Measurements from ENCODE around the gene ALG6. TPM values are rescaled to one million over a fixed set of nuclear protein-coding genes. Genes with fewer than 3 reads are reported as not detected.

ALG6 gene
- total RNA-seq, 1 experiment from 2014 or later: 21.4 TPM

DNA sequence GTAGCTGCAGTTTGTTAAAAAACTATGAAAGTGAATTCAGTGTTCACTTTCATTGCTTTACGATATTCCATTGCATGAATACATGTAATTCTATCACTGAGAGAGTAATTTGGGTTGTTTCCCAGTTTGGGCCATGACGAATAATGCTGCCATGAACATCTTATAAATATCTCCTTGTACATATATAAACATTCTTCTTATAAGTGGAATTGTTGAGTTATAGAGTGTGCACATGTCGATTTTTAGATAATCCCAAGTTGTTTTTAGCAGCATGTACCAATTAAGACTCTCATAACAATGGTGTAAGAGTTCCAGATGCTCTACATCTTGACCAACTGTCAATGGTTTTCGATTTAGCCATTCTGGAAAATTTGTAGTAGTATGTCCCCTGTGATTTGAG is 40.9 kb downstream of the ALG6 start:
- no peaks in the 10 kb centered on the region for H3K79me1 ChIP-seq (ENCODE audit: insufficient read depth, low read depth, low read length, poor library complexity, severe bottlenecking)
- H2AK5ac ChIP-seq (ENCODE audit: insufficient read length, low read length): no peak overlapping the region
- H3T11ph ChIP-seq (ENCODE audit: low read length): no peak overlapping the region
- no peaks in the 10 kb centered on the region for H3K27me3 ChIP-seq (ENCODE audit: insufficient read depth, low read length)
- H2BK120ac ChIP-seq (ENCODE audit: low read depth, low read length, poor library complexity, severe bottlenecking): no peak overlapping the region
- no peak overlapping the region for H3K4me3 Mint-ChIP-seq
- H3K9me3 ChIP-seq (ENCODE audit: control insufficient read depth, low read depth, low read length): no peaks in the 10 kb centered on the region
- H3K23me2 ChIP-seq (ENCODE audit: insufficient read length, low read depth, low read length, poor library complexity, severe bottlenecking): no peaks in the 10 kb centered on the region
- no peak overlapping the region for H2BK15ac ChIP-seq (ENCODE audit: low read depth, low read length)
- no peak overlapping the region for H4K5ac ChIP-seq (ENCODE audit: insufficient read length, low read depth, low read length)
- DNase-seq: no peak
- no peak overlapping the region for H3K23ac ChIP-seq (ENCODE audit: insufficient read length, low read depth, low read length)
- no peaks in the 10 kb centered on the region; a peak in 1 of 7 replicates for H3K36me3 Mint-ChIP-seq (ENCODE audit: insufficient read depth in 1 of 3, low read depth in 3 of 3)
- TF ChIP-seq, protein P1, sequence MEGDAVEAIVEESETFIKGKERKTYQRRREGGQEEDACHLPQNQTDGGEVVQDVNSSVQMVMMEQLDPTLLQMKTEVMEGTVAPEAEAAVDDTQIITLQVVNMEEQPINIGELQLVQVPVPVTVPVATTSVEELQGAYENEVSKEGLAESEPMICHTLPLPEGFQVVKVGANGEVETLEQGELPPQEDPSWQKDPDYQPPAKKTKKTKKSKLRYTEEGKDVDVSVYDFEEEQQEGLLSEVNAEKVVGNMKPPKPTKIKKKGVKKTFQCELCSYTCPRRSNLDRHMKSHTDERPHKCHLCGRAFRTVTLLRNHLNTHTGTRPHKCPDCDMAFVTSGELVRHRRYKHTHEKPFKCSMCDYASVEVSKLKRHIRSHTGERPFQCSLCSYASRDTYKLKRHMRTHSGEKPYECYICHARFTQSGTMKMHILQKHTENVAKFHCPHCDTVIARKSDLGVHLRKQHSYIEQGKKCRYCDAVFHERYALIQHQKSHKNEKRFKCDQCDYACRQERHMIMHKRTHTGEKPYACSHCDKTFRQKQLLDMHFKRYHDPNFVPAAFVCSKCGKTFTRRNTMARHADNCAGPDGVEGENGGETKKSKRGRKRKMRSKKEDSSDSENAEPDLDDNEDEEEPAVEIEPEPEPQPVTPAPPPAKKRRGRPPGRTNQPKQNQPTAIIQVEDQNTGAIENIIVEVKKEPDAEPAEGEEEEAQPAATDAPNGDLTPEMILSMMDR (conservative IDR thresholded peaks at IDR 0.05): no peak
- no peak overlapping the region for H2BK5ac ChIP-seq (ENCODE audit: insufficient read length, low read length)
- no peak overlapping the region for H3K4me2 ChIP-seq (ENCODE audit: insufficient read depth, insufficient read length, low read length)
- WGBS (ENCODE audit: extremely low coverage, insufficient read length, low lambda C conversion rate): no CpG with 5 or more reads among the region's 4 CpGs
- H3K79me2 ChIP-seq (ENCODE audit: insufficient read depth, low read length): no peaks in the 10 kb centered on the region
- H3K4ac ChIP-seq (ENCODE audit: low read depth, low read length): no peak overlapping the region
- no peak overlapping the region for H3K56ac ChIP-seq (ENCODE audit: insufficient read length, low read depth, low read length)
- no peaks in the 10 kb centered on the region for H3K4me1 ChIP-seq (ENCODE audit: insufficient read depth, low read length)
- no peak overlapping the region for H3K9ac ChIP-seq (ENCODE audit: extremely low read depth, insufficient read length, low read length)
- H4K91ac ChIP-seq (ENCODE audit: insufficient read length, low read depth, low read length): no peak overlapping the region
- no peaks in the 10 kb centered on the region for H4K20me1 ChIP-seq (ENCODE audit: control insufficient read depth, insufficient read depth, insufficient read length)
- H2AFZ ChIP-seq (ENCODE audit: low read length): no peak overlapping the region
- no peak overlapping the region for H2BK12ac ChIP-seq (ENCODE audit: insufficient read length, low read depth, low read length)
- no peak overlapping the region for H3K27ac Mint-ChIP-seq
- H3K18ac ChIP-seq (ENCODE audit: insufficient read length, low read depth, low read length): no peak overlapping the region
- no peak overlapping the region for H4K8ac ChIP-seq (replicated peaks; ENCODE audit: insufficient read length, low read depth, low read length)
- no peak overlapping the region for H3K27ac ChIP-seq (ENCODE audit: insufficient read length, low read depth, low read length)
- H3K4me1 Mint-ChIP-seq: peaks cover 0 to 6% of the 10 kb centered on the region in 2 experiments; a peak in 2 of 4 replicates
- H3K14ac ChIP-seq (ENCODE audit: insufficient read depth, low read length): no peak overlapping the region
- H3K27me3 Mint-ChIP-seq (ENCODE audit: low read depth): no peaks in the 10 kb centered on the region
- no peak overlapping the region for H2BK20ac ChIP-seq (ENCODE audit: low read depth, low read length, poor library complexity, severe bottlenecking)
- H3K9me3 Mint-ChIP-seq: no peaks in the 10 kb centered on the region

Measured in H9 (cell line).